SK-N-SH (cell line): ENCODE results near the gene NTMT1. TPM values are rescaled to one million over a fixed set of nuclear protein-coding genes. Genes with fewer than 3 reads are reported as not detected.

Source experiments
- CTCF ChIA-PET: fragments of 300-600, 350-600 bp; formaldehyde crosslinking; extraction: SDS; loops from one replicate; lab custom pipeline; 2021; lab: Yijun Ruan, JAX
- POLR2A ChIA-PET: fragments of 350-600 bp; sonication (Branson Sonifier 250); formaldehyde crosslinking; extraction: SDS; loops from one replicate; lab custom pipeline; 2020; ENCODE audit warnings: antibody characterized with exemption, inconsistent platforms; lab: Yijun Ruan, JAX
- DNase-seq: peaks from one replicate; pipeline ENCODE4 v3.0.0; 2012
- H2AFZ ChIP-seq: fragments of 200-600 bp; sonication (generic); 2 replicates; pipeline ENCODE4 v1.8.1; 2016; ENCODE audit warnings: antibody characterized with exemption, mild to moderate bottlenecking, low read depth
- H3F3A ChIP-seq: fragments of 200-600 bp; sonication (generic); replicated peaks from 2 replicates; pipeline ENCODE3; 2016; ENCODE audit warnings: antibody characterized with exemption, mild to moderate bottlenecking; ENCODE audit not compliant: insufficient read depth
- H3K27ac ChIP-seq, 2 experiments: fragments of 200-500 bp in 1 of 2; fragments of 200-600 bp in 1 of 2; sonication (Bioruptor generic) in 1 of 2; sonication (generic), shearing (Covaris generic) in 1 of 2; 2 replicates each; pipeline versions ENCODE4 v1.5.1 to v1.6.1; 2014 to 2016; ENCODE audit warnings: low read depth in 2 of 2, inconsistent platforms in 1 of 2, low read length in 1 of 2, mild to moderate bottlenecking in 1 of 2, mixed read lengths in 1 of 2
- H3K27me3 ChIP-seq: fragments of 200-600 bp; sonication (generic), shearing (Covaris generic); 2 replicates; pipeline ENCODE4 v1.6.1; 2016; ENCODE audit warnings: mixed run types; ENCODE audit not compliant: insufficient read depth
- H3K36me3 ChIP-seq, 2 experiments: fragments of 200-500 bp in 1 of 2; fragments of 200-600 bp in 1 of 2; sonication (Bioruptor generic) in 1 of 2; sonication (generic) in 1 of 2; replicated peaks in 1 of 2; 2 replicates each; pipeline versions ENCODE3 to v1.5.1; 2014 to 2016; ENCODE audit warnings: low read length in 1 of 2, mild to moderate bottlenecking in 1 of 2; ENCODE audit not compliant: insufficient read depth in 2 of 2, control insufficient read depth in 1 of 2
- H3K4me1 ChIP-seq, 2 experiments: fragments of 200-500 bp in 1 of 2; fragments of 200-600 bp in 1 of 2; sonication (Bioruptor generic) in 1 of 2; sonication (generic), shearing (Covaris generic) in 1 of 2; 2 replicates each; pipeline versions ENCODE4 v1.5.1 to v1.6.1; 2014 to 2016; ENCODE audit warnings: low read depth in 1 of 2, low read length in 1 of 2, mixed run types in 1 of 2; ENCODE audit not compliant: insufficient read depth in 2 of 2, control insufficient read depth in 1 of 2
- H3K4me2 ChIP-seq: fragments of 200-600 bp; sonication (generic), shearing (Covaris generic); 2 replicates; pipeline ENCODE4 v1.6.1; 2017; ENCODE audit warnings: mixed run types
- H3K4me3 ChIP-seq, 2 experiments: fragments of 200-500 bp in 1 of 2; fragments of 200-600 bp in 1 of 2; sonication (Bioruptor generic) in 1 of 2; sonication (generic), shearing (Covaris generic) in 1 of 2; 2 replicates each; pipeline versions ENCODE4 v1.5.1 to v1.8.1; 2014 to 2016; ENCODE audit warnings: low read depth in 2 of 2, inconsistent platforms in 1 of 2, low read length in 1 of 2, mild to moderate bottlenecking in 1 of 2, mixed read lengths in 1 of 2, moderate library complexity in 1 of 2
- H3K79me2 ChIP-seq: fragments of 200-600 bp; sonication (generic); 2 replicates; pipeline ENCODE4 v1.8.1; 2017; ENCODE audit warnings: mild to moderate bottlenecking; ENCODE audit not compliant: insufficient read depth
- H3K9ac ChIP-seq: fragments of 200-600 bp; sonication (generic); 2 replicates; pipeline ENCODE4 v1.6.1; 2017; ENCODE audit warnings: mixed run types
- H3K9me2 ChIP-seq: fragments of 200-600 bp; sonication (generic); 2 replicates; pipeline ENCODE4 v1.6.1; 2017; ENCODE audit warnings: mixed run types
- H3K9me3 ChIP-seq: fragments of 200-600 bp; sonication (generic); 2 replicates; pipeline ENCODE4 v1.6.1; 2017; ENCODE audit warnings: mixed run types, mild to moderate bottlenecking, moderate library complexity
- H4K20me1 ChIP-seq: fragments of 200-600 bp; sonication (generic); 2 replicates; pipeline ENCODE4 v1.6.1; 2017; ENCODE audit warnings: mild to moderate bottlenecking, mixed run types; ENCODE audit not compliant: insufficient read depth
- CHD2 ChIP-seq: fragments of 150-350 bp; IDR thresholded peaks from 2 replicates; pipeline ENCODE4 v1.6.1; 2018; ENCODE audit warnings: low read length; ENCODE audit not compliant: partially characterized antibody
- CTCF ChIP-seq: fragments of 200-600 bp; sonication (generic); IDR thresholded peaks from 2 replicates; pipeline ENCODE4 v1.6.1; 2017; ENCODE audit warnings: antibody characterized with exemption, mild to moderate bottlenecking, moderate library complexity
- FOXM1 ChIP-seq: IDR thresholded peaks from 2 replicates; pipeline ENCODE4 v1.4.0; 2012; ENCODE audit warnings: low read depth, mild to moderate bottlenecking
- MEF2A ChIP-seq: IDR thresholded peaks from 2 replicates; pipeline ENCODE4 v1.4.0; 2012; ENCODE audit warnings: low read depth, borderline replicate concordance
- PBX3 ChIP-seq: IDR thresholded peaks from 2 replicates; pipeline ENCODE4; 2012
- POLR2AphosphoS5 ChIP-seq: IDR thresholded peaks from 2 replicates; pipeline ENCODE4 v1.6.1; 2012; ENCODE audit warnings: low read depth, low read length
- REST ChIP-seq: IDR thresholded peaks from 2 replicates; pipeline ENCODE4 v1.6.1; 2012; ENCODE audit warnings: mild to moderate bottlenecking, low read depth, low read length, moderate library complexity
- SMC3 ChIP-seq: IDR thresholded peaks from 2 replicates; pipeline ENCODE4 v1.6.1; 2012; ENCODE audit warnings: low read depth, low read length, improper control_type of control experiment
- TCF12 ChIP-seq: IDR thresholded peaks from 2 replicates; pipeline ENCODE4 v1.4.0; 2012
- YY1 ChIP-seq: IDR thresholded peaks from 2 replicates; pipeline ENCODE4 v1.4.0; 2012; ENCODE audit warnings: low read depth, mild to moderate bottlenecking
- WGBS: methylation state at CpG from one replicate; pipeline ENCODE4 v1.1.6; 2017; ENCODE audit warnings: low lambda C conversion rate; 5-methylcytosine and 5-hydroxymethylcytosine counted together
- polyA plus RNA-seq, 3 experiments: library from polyadenylated mRNA; depleted of rRNA; stranded (reverse); fragments of >200 nt; gene quantifications; 2 replicates each; pipeline ENCODE4 v1.2.3, GENCODE V29; 2012

Gene NTMT1
- polyA plus RNA-seq, 1 of the 3 experiments (the other 2 are of a cell fraction): 78.3 TPM

- CTCF ChIA-PET: interaction anchor here (0.8 to 15.6 kb wide), 10 partner anchors 10 to 480 kb away, joined by 3 to 235 read pairs (median 4); partner anchors contain the start of genes C9orf50 and IER5L
- H3F3A ChIP-seq: no peaks in the 10 kb centered on the region
- H3K27me3 ChIP-seq: no peaks in the 10 kb centered on the region
- no peak overlapping the region for H2AFZ ChIP-seq
- H3K9ac ChIP-seq: no peak overlapping the region
- no peaks in the 10 kb centered on the region for H3K79me2 ChIP-seq
- POLR2A ChIA-PET: no interaction called here
- no peaks in the 10 kb centered on the region for H3K36me3 ChIP-seq
- WGBS: 96% methylated on average over 3 of the region's 15 CpGs
- peaks cover 4 to 16% of the 10 kb centered on the region in 2 experiments; a peak in 2 of 4 replicates for H3K4me1 ChIP-seq
- no peak overlapping the region for H3K4me3 ChIP-seq
- no peaks in the 10 kb centered on the region for H3K9me3 ChIP-seq
- TF ChIP-seq POLR2AphosphoS5 (no peak), TCF12 (no peak), CTCF (no peak), REST (no peak), MEF2A (no peak), YY1 (no peak), PBX3 (no peak), SMC3 (no peak), CHD2 (no peak), FOXM1 (no peak)
- H3K27ac ChIP-seq: no peak overlapping the region
- no peak for DNase-seq
- no peak overlapping the region for H3K4me2 ChIP-seq
- no peaks in the 10 kb centered on the region for H3K9me2 ChIP-seq
- H4K20me1 ChIP-seq: no peaks in the 10 kb centered on the region
Measured at GRCh38 chr9:129612815-129613519, 13.0 kb upstream of the NTMT1 start.
